SKM-1 treated with dmso at 0.1 percent for 144 hours (cell line): ENCODE data around the gene FBXL17.

Source experiments
- DNase-seq: peaks from one replicate; lab custom pipeline; 2025; ENCODE audit not compliant: unreplicated experiment; lab: John Stamatoyannopoulos, UW

Gene FBXL17

GRCh38 chr5:108375768-108376167 is 6.1 kb downstream of the FBXL17 start:
- no peak for DNase-seq

GRCh38 chr5:108373426-108373825 is 8.5 kb downstream of the FBXL17 start:
- no peak for DNase-seq

- no peak for DNase-seq
These were observed 9.5 kb downstream of the FBXL17 start for GRCh38 chr5:108372369-108372768.

GRCh38 chr5:108371263-108371662 is 10.6 kb downstream of the FBXL17 start:
- no peak for DNase-seq

- DNase-seq = no peak
These were observed 12.7 kb downstream of the FBXL17 start for GRCh38 chr5:108369167-108369566.

- DNase-seq = no peak
These were observed 14.1 kb downstream of the FBXL17 start for GRCh38 chr5:108367679-108368334.

- no peak for DNase-seq
These were observed 15.4 kb downstream of the FBXL17 start for GRCh38 chr5:108366500-108366899.

GRCh38 chr5:108361771-108362170 is 20.1 kb downstream of the FBXL17 start:
- DNase-seq = no peak

GRCh38 chr5:108361239-108361638 is 20.7 kb downstream of the FBXL17 start:
- DNase-seq = no peak

GRCh38 chr5:108360280-108360679 is 21.6 kb downstream of the FBXL17 start:
- no peak for DNase-seq

- no peak for DNase-seq
These were observed 25.6 kb downstream of the FBXL17 start for GRCh38 chr5:108356286-108356685.

GRCh38 chr5:108353087-108353486 is 28.8 kb downstream of the FBXL17 start:
- DNase-seq = no peak

- peak; percentile 27 for DNase-seq
These were observed 36.2 kb downstream of the FBXL17 start for GRCh38 chr5:108345541-108346171.

GRCh38 chr5:108344103-108344822 is 37.6 kb downstream of the FBXL17 start:
- DNase-seq = no peak

- no peak for DNase-seq
These were observed 40.0 kb downstream of the FBXL17 start for GRCh38 chr5:108341866-108342265.

GRCh38 chr5:108340131-108340530 is 41.8 kb downstream of the FBXL17 start:
- DNase-seq = no peak

- no peak for DNase-seq
These were observed 42.7 kb downstream of the FBXL17 start for GRCh38 chr5:108339220-108339619.

GRCh38 chr5:108334225-108334624 is 47.7 kb downstream of the FBXL17 start:
- DNase-seq = no peak

GRCh38 chr5:108326982-108327381 is 54.9 kb downstream of the FBXL17 start:
- DNase-seq = no peak

GRCh38 chr5:108324886-108325285 is 57.0 kb downstream of the FBXL17 start:
- no peak for DNase-seq

GRCh38 chr5:108321341-108321740 is 60.6 kb downstream of the FBXL17 start:
- DNase-seq = no peak

- DNase-seq = no peak
These were observed 61.7 kb downstream of the FBXL17 start for GRCh38 chr5:108320231-108320630.
